Retinal pigment epithelial cell (primary cell): Measurements from ENCODE around the gene L2HGDH.

Source experiments
- DNase-seq: peaks from one replicate; pipeline ENCODE4 v3.0.0-alpha.2; 2010; ENCODE audit warnings: low read depth
- H3K4me3 ChIP-seq: 2 replicates; pipeline ENCODE4 v1.5.1; 2011; ENCODE audit warnings: mild to moderate bottlenecking, low read length, control low read depth, moderate library complexity
- CTCF ChIP-seq: conservative IDR thresholded peaks from 2 replicates; pipeline ENCODE4 v1.5.1; 2011; ENCODE audit warnings: low read depth, low read length, control low read depth, inconsistent platforms

Gene L2HGDH

GRCh38 chr14:50290306-50290705 is 21.7 kb downstream of the L2HGDH start:
- TF ChIP-seq CTCF, result no peak
- DNase-seq, result no peak
- H3K4me3 ChIP-seq, result no peak overlapping the region

GRCh38 chr14:50288146-50288545 is 23.9 kb downstream of the L2HGDH start:
- no peak for TF ChIP-seq CTCF
- no peak overlapping the region for H3K4me3 ChIP-seq
- DNase-seq, result no peak

GRCh38 chr14:50285861-50286260 is 26.2 kb downstream of the L2HGDH start:
- no peak for TF ChIP-seq CTCF
- no peak overlapping the region for H3K4me3 ChIP-seq
- DNase-seq, result no peak

- no peak for DNase-seq
- no peak for TF ChIP-seq CTCF
- no peak overlapping the region for H3K4me3 ChIP-seq
Measured at GRCh38 chr14:50272498-50272897, 39.5 kb downstream of the L2HGDH start.

GRCh38 chr14:50270932-50271331 is 41.1 kb downstream of the L2HGDH start:
- no peak for TF ChIP-seq CTCF
- DNase-seq, result no peak
- H3K4me3 ChIP-seq, result no peak overlapping the region

- no peak for TF ChIP-seq CTCF
- no peak for DNase-seq
Measured at GRCh38 chr14:50265029-50265428, 47.0 kb downstream of the L2HGDH start.

GRCh38 chr14:50263321-50263720 is 48.7 kb downstream of the L2HGDH start:
- no peak overlapping the region for H3K4me3 ChIP-seq
- no peak for DNase-seq
- no peak for TF ChIP-seq CTCF

More at GRCh38 chr14:50265029-50265428, 47.0 kb downstream of the L2HGDH start:
- H3K4me3 ChIP-seq, result no peak overlapping the region
